Activated CD8-positive, alpha-beta memory T cell treated with anti-CD3 and anti-CD28 coated beads, Interleukin-2, amount 10 ng/mL, durations not matched to agents 7 days and 5 days (primary cell): ENCODE data around the gene SERINC5. TPM values are rescaled to one million over a fixed set of nuclear protein-coding genes. Genes with fewer than 3 reads are reported as not detected.
"Not testable (repeated sequence)": the region's sequence is repeated elsewhere in the genome, so short reads cannot be mapped to it uniquely, and the experiment has no call there.

Experiments used
- ATAC-seq: fragments of 150-1000 bp; cut with Tn5 transposase; one replicate; pipeline ENCODE4 v1.10.0; 2021; ENCODE audit warnings: moderate library complexity
- CTCF ChIA-PET: fragments of 350-600 bp; sonication (Branson Sonifier 250); formaldehyde crosslinking; loops from one replicate; lab custom pipeline; 2021; ENCODE audit warnings: antibody characterized with exemption; lab: Charles Lee
- DNase-seq: peaks from one replicate; pipeline ENCODE4 v3.0.0-alpha.2; 2020
- H3K27ac Mint-ChIP-seq: one replicate; pipeline ENCODE4 v1.8.0; 2021; ENCODE audit warnings: mild to moderate bottlenecking, mixed read lengths
- H3K27me3 Mint-ChIP-seq: one replicate; pipeline ENCODE4 v1.8.0; 2021; ENCODE audit warnings: mixed read lengths
- H3K36me3 Mint-ChIP-seq: one replicate; pipeline ENCODE4 v1.8.0; 2021; ENCODE audit warnings: mild to moderate bottlenecking, mixed read lengths
- H3K4me1 Mint-ChIP-seq: one replicate; pipeline ENCODE4 v1.8.0; 2021; ENCODE audit warnings: mixed read lengths
- H3K4me3 Mint-ChIP-seq: one replicate; pipeline ENCODE4 v1.8.0; 2021; ENCODE audit warnings: mild to moderate bottlenecking, moderate library complexity, mixed read lengths
- H3K9me3 Mint-ChIP-seq: one replicate; pipeline ENCODE4 v1.8.0; 2022; ENCODE audit warnings: low read depth, mixed read lengths
- total RNA-seq, 2 experiments: library from RNA; stranded (reverse); gene quantifications; one replicate each; pipeline ENCODE4 v1.2.3, GENCODE V29; 2021

SERINC5 gene
- total RNA-seq, 2 experiments from 2014 or later, result 26.8 to 38.0 TPM

GRCh38 chr5:80185095-80185494, 70.8 kb downstream of the SERINC5 start:
- CTCF ChIA-PET, result interaction anchor here (0.9 to 1.5 kb wide), 3 partner anchors 33 to 93 kb away, joined by 4 to 5 read pairs (median 4); partner anchors contain the start of gene SERINC5
- peaks cover 88% of the 10 kb centered on the region for H3K4me1 Mint-ChIP-seq
- ATAC-seq (no peak), DNase-seq (peak; percentile 49)
- peak overlapping the region; percentile 89 for H3K27ac Mint-ChIP-seq
- peak overlapping the region; percentile 16 for H3K4me3 Mint-ChIP-seq
- no peaks in the 10 kb centered on the region for H3K27me3 Mint-ChIP-seq
- H3K9me3 Mint-ChIP-seq, result no peaks in the 10 kb centered on the region
- peaks cover 24% of the 10 kb centered on the region for H3K36me3 Mint-ChIP-seq

GRCh38 chr5:80184235-80185023, 71.4 kb downstream of the SERINC5 start:
- Mint-ChIP-seq H3K9me3 (no peaks in the 10 kb centered on the region), H3K4me1 (peaks cover 87% of the 10 kb centered on the region), H3K27me3 (no peaks in the 10 kb centered on the region), H3K36me3 (peaks cover 24% of the 10 kb centered on the region), H3K4me3 (peak overlapping the region; percentile 25), H3K27ac (peak overlapping the region; percentile 89)
- CTCF ChIA-PET, result interaction anchor here (0.9 to 1.5 kb wide), 3 partner anchors 34 to 93 kb away, joined by 4 to 5 read pairs (median 4); partner anchors contain the start of gene SERINC5
- no peak for ATAC-seq
- no peak for DNase-seq

- ATAC-seq, H3K27me3 Mint-ChIP-seq, DNase-seq, H3K9me3 Mint-ChIP-seq: not testable (repeated sequence)
- CTCF ChIA-PET, result interaction anchor here (1.0 to 2.0 kb wide), 3 partner anchors 9 to 92 kb away, joined by 4 to 7 read pairs (median 5); no protein-coding TSS in a partner anchor
- Mint-ChIP-seq H3K27ac (peak overlapping the region; percentile 89), H3K4me1 (peaks cover 82% of the 10 kb centered on the region), H3K36me3 (peaks cover 24% of the 10 kb centered on the region), H3K4me3 (peak overlapping the region; percentile 25)
Observed at GRCh38 chr5:80183728-80184234, 72.1 kb downstream of the SERINC5 start.

GRCh38 chr5:80182809-80183580, 72.9 kb downstream of the SERINC5 start:
- Mint-ChIP-seq H3K27ac (peak overlapping the region; percentile 89), H3K9me3 (no peaks in the 10 kb centered on the region), H3K4me1 (peaks cover 78% of the 10 kb centered on the region), H3K27me3 (no peaks in the 10 kb centered on the region), H3K36me3 (peaks cover 24% of the 10 kb centered on the region), H3K4me3 (no peak overlapping the region)
- ATAC-seq, result peak; percentile 30
- CTCF ChIA-PET, result interaction anchor here (1.0 to 2.0 kb wide), 4 partner anchors 9 to 38 kb away, joined by 3 to 7 read pairs (median 4); no protein-coding TSS in a partner anchor
- DNase-seq, result peak; percentile 60

- H3K27ac Mint-ChIP-seq, result peak overlapping the region; percentile 89
- peak overlapping the region; percentile 23 for H3K4me3 Mint-ChIP-seq
- H3K4me1 Mint-ChIP-seq, result peaks cover 67% of the 10 kb centered on the region
- H3K36me3 Mint-ChIP-seq, result peaks cover 32% of the 10 kb centered on the region
- H3K9me3 Mint-ChIP-seq, result no peaks in the 10 kb centered on the region
- CTCF ChIA-PET, result interaction anchor here (0.9 to 2.0 kb wide), 3 partner anchors 11 to 74 kb away, joined by 3 to 7 read pairs (median 6); partner anchors contain the start of gene SERINC5
- DNase-seq (peak; percentile 57), ATAC-seq (peak; percentile 48)
- no peaks in the 10 kb centered on the region for H3K27me3 Mint-ChIP-seq
Observed at GRCh38 chr5:80181618-80182211, 74.1 kb downstream of the SERINC5 start.

- H3K4me3 Mint-ChIP-seq, result no peak overlapping the region
- H3K36me3 Mint-ChIP-seq, result peaks cover 42% of the 10 kb centered on the region
- no peaks in the 10 kb centered on the region for H3K27me3 Mint-ChIP-seq
- no peak for DNase-seq
- peaks cover 25% of the 10 kb centered on the region for H3K4me1 Mint-ChIP-seq
- no peak overlapping the region for H3K27ac Mint-ChIP-seq
- ATAC-seq, result no peak
- CTCF ChIA-PET, result interaction anchor here (1.4 to 2.7 kb wide), 2 partner anchors 10 to 52 kb away, joined by 3 to 6 read pairs; no protein-coding TSS in a partner anchor
- no peaks in the 10 kb centered on the region for H3K9me3 Mint-ChIP-seq
Observed at GRCh38 chr5:80177236-80177635, 78.6 kb downstream of the SERINC5 start.

- CTCF ChIA-PET, result interaction anchor here (1.1 to 2.7 kb wide), 2 partner anchors 12 to 39 kb away, joined by 3 to 6 read pairs; no protein-coding TSS in a partner anchor
- Mint-ChIP-seq H3K9me3 (no peaks in the 10 kb centered on the region), H3K27ac (no peak overlapping the region), H3K36me3 (peaks cover 39% of the 10 kb centered on the region), H3K27me3 (no peaks in the 10 kb centered on the region), H3K4me1 (peaks cover 6% of the 10 kb centered on the region), H3K4me3 (no peak overlapping the region)
- ATAC-seq, result no peak
- peak; percentile 16 for DNase-seq
Observed at GRCh38 chr5:80175337-80175736, 80.5 kb downstream of the SERINC5 start.

- Mint-ChIP-seq H3K9me3 (no peaks in the 10 kb centered on the region), H3K27ac (no peak overlapping the region), H3K27me3 (no peaks in the 10 kb centered on the region), H3K4me1 (peaks cover 2% of the 10 kb centered on the region), H3K36me3 (peaks cover 45% of the 10 kb centered on the region), H3K4me3 (no peak overlapping the region)
- no peak for ATAC-seq
- CTCF ChIA-PET, result interaction anchor here (1.5 to 2.7 kb wide), 2 partner anchors 8 to 12 kb away, joined by 5 to 6 read pairs; no protein-coding TSS in a partner anchor
- DNase-seq, result peak; percentile 21
Observed at GRCh38 chr5:80174790-80175189, 81.1 kb downstream of the SERINC5 start.

GRCh38 chr5:80172067-80172695, 83.7 kb downstream of the SERINC5 start:
- ATAC-seq (no peak), DNase-seq (peak; percentile 12)
- no peaks in the 10 kb centered on the region for H3K9me3 Mint-ChIP-seq
- H3K4me3 Mint-ChIP-seq, result no peak overlapping the region
- peaks cover 56% of the 10 kb centered on the region for H3K36me3 Mint-ChIP-seq
- CTCF ChIA-PET, result no interaction called here
- no peaks in the 10 kb centered on the region for H3K27me3 Mint-ChIP-seq
- H3K4me1 Mint-ChIP-seq, result no peaks in the 10 kb centered on the region
- H3K27ac Mint-ChIP-seq, result no peak overlapping the region

- no peaks in the 10 kb centered on the region for H3K27me3 Mint-ChIP-seq
- no peak for ATAC-seq
- H3K9me3 Mint-ChIP-seq, result no peaks in the 10 kb centered on the region
- DNase-seq, result peak; percentile 12
- no peak overlapping the region for H3K4me3 Mint-ChIP-seq
- H3K4me1 Mint-ChIP-seq, result no peaks in the 10 kb centered on the region
- CTCF ChIA-PET, result interaction anchor here (1.0 to 1.2 kb wide), 2 partner anchors 10 to 13 kb away, joined by 3 to 4 read pairs; no protein-coding TSS in a partner anchor
- no peak overlapping the region for H3K27ac Mint-ChIP-seq
- H3K36me3 Mint-ChIP-seq, result peaks cover 64% of the 10 kb centered on the region
Observed at GRCh38 chr5:80170117-80170535, 85.7 kb downstream of the SERINC5 start.

GRCh38 chr5:80168388-80169028, 87.3 kb downstream of the SERINC5 start:
- H3K4me3 Mint-ChIP-seq, result no peak overlapping the region
- no peaks in the 10 kb centered on the region for H3K27me3 Mint-ChIP-seq
- no peaks in the 10 kb centered on the region for H3K9me3 Mint-ChIP-seq
- peaks cover 62% of the 10 kb centered on the region for H3K36me3 Mint-ChIP-seq
- H3K27ac Mint-ChIP-seq, result no peak overlapping the region
- DNase-seq (peak; percentile 8), ATAC-seq (no peak)
- H3K4me1 Mint-ChIP-seq, result no peaks in the 10 kb centered on the region
- CTCF ChIA-PET, result no interaction called here

- ATAC-seq, result no peak
- no peak overlapping the region for H3K4me3 Mint-ChIP-seq
Observed at GRCh38 chr5:80165452-80165851, 90.4 kb downstream of the SERINC5 start.

More at GRCh38 chr5:80165452-80165851, 90.4 kb downstream of the SERINC5 start:
- no peak for DNase-seq
- Mint-ChIP-seq H3K27ac (no peak overlapping the region), H3K36me3 (peaks cover 76% of the 10 kb centered on the region), H3K9me3 (peaks cover 2% of the 10 kb centered on the region), H3K27me3 (no peaks in the 10 kb centered on the region), H3K4me1 (no peaks in the 10 kb centered on the region)
- CTCF ChIA-PET, result interaction anchor here (0.6 to 1.8 kb wide), 2 partner anchors 47 to 754 kb away, joined by 3 to 4 read pairs; no protein-coding TSS in a partner anchor
